SH-SY5Y (cell line): ENCODE results near the gene KCNJ16.

Experiments used
- GATA2 ChIP-seq: IDR thresholded peaks from 2 replicates; pipeline ENCODE4 v1.6.1; 2011; ENCODE audit warnings: mild to moderate bottlenecking, low read depth, low read length
- GATA3 ChIP-seq: IDR thresholded peaks from 2 replicates; pipeline ENCODE4 v1.6.1; 2011; ENCODE audit warnings: low read depth, mild to moderate bottlenecking, low read length, moderate library complexity

DNA sequence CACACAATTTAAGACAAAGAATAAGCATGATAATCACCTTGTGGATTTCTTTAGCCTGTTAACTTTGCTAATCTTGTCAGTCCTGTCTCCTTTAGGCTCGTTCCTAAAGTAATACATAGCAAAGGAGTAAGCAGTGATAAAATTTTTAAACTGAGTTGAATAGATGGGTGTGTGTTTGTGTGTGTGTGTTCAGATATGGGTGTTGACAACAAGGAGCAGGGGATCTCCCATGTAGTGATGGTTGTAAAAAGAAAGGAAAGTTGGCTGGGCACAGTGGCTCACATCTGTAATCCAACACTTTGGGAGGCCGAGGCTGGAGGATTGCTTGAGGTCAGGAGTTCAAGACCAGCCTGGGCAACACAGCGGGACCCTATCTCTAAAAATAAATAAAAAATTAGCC is 49.7 kb downstream of the KCNJ16 start:
- TF ChIP-seq GATA2 = no peak
- TF ChIP-seq GATA3 = no peak
